Measurements from ENCODE around the gene SPTBN1.
A peak's percentile ranks its signal among the peaks of the same experiment; 100 is the strongest.
"Not testable (repeated sequence)": the region's sequence is repeated elsewhere in the genome, so short reads cannot be mapped to it uniquely, and the experiment has no call there.

The SPTBN1 gene

DNA sequence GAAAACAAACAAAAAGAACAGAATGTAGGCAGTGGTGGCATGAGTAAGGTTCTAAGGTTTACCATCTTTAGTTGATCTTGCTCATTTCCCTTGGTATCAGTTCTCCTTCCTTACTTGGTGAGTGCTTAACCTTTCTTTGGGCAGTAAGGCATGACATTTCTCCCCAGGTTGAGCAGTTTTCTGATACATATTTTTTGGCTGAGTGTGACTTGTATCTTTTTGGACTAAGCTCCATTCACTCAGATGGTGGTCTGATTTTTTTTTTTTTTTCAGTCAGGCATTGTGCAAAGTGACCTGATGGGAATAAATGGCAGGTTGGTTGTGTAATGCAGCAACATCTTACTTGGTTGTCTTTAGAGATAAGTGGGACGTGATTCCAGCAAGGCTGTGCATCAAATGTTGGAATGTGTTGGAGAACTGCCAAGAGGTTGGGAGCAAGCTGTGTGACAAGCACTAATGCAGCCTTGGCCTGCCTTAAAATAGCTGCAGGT is 15.1 kb downstream of the SPTBN1 start:
- DNase-seq (ENCODE audit: low read depth), result no peak

DNA sequence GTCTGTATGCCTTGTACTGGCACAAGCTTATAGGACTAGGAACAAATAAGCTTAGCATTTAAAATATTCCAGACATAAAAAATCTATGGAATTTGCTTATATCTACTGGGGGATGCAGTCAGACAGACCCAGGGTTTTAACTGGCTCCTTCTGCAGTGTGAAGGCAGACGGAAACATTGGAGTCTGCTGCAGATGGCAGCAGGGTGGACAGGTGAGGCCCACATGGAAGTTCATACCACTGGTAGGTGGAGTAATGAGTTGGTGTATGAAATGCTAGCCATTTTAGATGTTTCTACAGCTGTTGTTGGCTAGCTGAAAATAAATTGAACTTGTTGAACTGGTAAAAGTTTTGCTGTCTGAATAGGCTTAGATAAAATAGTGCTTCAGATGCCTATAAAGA is 17.7 kb downstream of the SPTBN1 start:
- DNase-seq (ENCODE audit: low read depth), result no peak

DNA sequence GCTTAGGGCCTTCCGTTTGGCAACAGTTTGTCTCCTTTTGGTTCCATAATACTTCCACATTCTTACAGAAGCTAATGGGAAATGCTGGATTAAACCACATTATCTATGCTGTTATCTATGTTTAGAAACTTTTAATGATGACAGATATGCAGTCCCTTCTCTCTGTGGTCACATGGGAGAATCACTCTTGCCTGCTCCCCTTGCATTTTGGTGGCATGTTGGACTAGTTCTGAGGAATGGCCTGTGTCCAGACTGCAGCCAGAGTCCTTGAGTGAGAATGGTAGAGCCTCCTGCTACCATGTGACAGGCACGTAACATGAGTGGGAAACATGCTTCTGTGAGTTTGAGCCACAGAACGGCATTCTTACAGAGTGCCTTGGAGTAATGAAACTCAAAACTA is 19.2 kb downstream of the SPTBN1 start:
- no peak for DNase-seq (ENCODE audit: low read depth)

DNA sequence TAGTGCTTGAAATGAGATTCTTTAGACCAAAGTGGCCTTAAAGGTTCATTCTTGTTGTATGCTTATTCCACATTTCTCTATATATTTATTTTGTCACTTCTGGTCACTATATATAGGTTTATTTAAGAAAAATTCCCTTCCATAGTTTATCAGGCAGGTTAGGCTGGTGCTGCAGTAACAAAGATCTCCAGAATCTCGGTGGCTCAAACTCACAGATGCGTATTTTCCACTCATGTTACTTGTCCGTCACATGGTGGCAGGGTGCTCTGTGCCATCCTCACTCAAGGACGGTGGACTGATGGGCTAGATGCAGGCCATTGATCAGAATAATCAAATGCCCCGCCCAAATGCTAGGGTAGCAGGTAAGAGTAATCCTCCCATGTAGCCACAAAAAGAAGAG is 19.8 kb downstream of the SPTBN1 start:
- DNase-seq (ENCODE audit: low read depth), result no peak

DNA sequence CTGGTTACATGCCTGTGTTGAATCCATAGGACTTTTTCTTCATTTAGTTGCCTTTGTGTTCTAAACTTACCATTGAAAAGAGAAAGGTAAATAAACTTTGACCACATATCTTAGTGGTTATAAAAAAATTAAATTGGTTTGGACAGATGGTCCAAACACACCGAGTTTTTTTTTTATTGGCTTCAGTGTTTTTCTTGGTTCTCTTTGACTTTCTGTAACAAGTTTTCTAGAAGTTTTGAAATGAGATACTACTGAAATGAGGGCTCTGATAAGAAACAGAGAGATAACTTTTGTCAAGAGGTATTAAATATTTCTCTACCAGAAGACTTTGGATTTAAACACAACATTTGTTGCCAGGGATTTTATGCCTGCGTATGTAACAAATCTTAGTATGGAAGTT is 20.7 kb downstream of the SPTBN1 start:
- DNase-seq (ENCODE audit: low read depth), result no peak

DNA sequence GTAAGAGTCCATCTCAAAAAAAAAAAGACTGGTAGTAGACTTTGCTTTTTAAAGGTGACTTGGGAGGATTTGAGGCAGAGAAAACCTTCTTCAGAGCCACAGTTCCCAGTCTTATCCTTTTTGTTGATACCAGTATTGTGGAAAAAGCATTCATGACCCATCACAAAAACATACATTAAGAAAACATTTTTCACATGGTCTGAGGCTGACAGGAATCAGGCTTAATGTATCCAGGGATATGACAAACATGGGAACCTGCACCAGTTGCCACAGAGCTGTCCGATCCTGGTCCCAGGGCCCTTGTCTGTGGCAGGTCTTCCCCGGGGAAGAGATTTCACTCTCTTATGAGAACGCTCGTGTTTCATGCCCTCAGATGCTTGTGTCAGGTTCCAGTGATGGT is 21.8 kb downstream of the SPTBN1 start:
- DNase-seq (ENCODE audit: low read depth), result no peak

DNA sequence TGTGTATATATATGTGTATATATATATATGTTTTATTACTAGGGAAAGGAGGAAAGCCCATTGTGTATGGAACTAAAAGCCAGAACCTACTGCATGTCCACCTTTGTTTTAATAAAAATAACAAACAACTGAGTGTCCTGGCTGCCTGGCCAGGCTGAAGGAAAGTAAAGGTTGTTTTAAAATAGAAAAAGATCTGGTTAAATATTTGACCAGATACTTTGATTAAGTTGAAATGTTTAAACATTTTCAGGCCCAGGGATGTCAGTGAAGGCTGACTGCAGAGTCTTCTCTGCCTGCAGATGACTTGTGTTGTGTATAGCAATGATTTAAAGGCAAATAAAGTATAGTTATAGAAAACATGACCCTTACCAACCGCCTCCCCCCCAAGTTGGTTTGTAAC is 22.8 kb downstream of the SPTBN1 start:
- DNase-seq (ENCODE audit: low read depth), result no peak

DNA sequence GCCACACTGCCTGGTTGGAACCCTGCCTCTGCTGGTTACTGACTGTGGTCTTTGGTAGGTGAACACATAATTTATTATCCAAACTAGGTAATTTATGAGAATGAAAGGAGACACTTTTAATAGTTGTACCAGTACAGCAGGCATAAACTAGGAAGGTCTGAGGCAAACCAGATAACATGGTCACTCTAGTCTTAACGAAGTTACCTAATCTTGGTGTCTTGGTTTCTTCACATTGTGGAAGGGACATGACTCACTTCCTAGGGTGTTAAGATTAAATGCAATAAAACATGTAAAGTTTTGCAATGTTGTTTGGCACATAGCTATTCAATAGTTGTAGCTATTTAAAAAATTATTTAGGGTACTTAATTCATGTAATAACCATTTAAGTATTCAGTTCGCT is 23.3 kb downstream of the SPTBN1 start:
- DNase-seq (ENCODE audit: low read depth), result no peak

DNA sequence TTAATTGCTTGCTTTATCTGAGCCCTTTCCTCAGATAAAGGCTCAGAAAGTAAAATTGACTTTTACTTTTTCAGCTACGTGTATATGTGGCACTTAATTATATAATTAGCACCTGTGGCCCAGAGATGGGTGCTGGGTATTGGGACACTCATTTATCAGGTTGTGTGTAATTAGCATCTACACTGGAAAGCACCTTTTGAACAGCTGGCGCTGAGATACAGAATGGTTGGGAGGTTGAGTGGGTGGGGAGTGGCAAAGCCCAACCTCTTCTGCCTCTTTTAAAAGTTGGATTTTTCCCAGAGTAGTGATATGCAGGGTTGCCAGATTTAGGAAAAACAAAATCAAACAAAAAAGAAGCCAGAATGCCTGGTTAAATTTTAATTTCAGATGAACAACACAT is 23.9 kb downstream of the SPTBN1 start:
- no peak for DNase-seq (ENCODE audit: low read depth)

DNA sequence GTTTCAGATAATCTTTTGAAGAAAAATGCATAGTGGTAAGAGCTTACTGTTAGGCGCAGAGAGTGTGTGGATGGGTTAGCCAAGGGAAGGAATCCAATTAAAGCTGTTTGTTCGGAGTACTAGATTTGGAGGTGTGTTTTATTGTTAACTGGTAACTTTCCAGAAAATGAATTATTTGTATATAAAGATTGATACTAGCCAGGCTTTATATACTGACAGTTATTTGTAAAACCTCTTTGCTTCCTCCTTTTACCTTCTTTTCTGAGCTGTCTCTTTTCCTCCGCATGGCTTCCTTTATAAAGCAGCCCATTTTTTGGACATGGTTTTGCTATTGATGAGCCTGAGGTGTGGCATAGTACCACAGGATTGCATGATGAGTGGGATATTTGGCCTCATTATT is 25.6 kb downstream of the SPTBN1 start:
- no peak for DNase-seq (ENCODE audit: low read depth)

DNA sequence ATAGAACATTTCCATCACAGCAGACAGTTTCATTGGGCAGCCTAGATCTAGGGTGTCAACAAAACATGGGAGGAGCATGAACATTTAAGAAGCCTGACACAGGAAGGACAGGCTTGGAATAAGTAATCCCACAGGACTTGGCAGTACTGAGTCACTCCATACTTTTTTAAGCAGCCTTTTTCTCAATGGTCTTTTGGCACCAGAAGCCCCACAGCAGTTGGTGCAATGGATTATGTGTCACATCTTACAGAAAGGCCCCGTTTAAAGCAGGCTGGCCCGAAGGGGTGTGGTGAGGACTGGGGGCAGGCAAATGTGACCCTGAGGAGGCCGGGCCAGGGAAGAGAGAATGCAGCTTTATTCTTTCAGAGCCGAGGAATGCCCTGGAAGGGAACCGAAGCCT is 26.6 kb downstream of the SPTBN1 start:
- peak; percentile 73 for DNase-seq (ENCODE audit: low read depth)

DNA sequence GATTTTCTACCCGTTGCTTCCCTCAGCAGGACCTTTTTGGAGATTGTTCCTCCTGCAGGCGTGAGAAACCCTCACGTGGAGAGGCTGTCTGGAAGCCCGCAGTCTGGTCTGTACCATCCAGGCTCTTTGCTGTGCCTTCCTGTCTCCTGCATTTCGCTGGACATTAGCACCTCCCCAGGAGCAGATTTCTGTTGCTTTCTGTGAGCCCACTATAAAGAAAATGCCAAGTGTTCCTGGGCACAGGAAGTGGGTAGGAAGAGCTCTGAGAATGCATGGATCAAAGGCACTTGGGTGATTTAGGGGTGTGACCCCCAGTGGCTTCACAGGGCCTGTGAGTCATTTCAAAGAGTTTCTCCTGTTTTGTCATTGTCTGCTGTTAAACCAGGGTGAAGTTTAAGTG is 27.3 kb downstream of the SPTBN1 start:
- no peak for DNase-seq (ENCODE audit: low read depth)

DNA sequence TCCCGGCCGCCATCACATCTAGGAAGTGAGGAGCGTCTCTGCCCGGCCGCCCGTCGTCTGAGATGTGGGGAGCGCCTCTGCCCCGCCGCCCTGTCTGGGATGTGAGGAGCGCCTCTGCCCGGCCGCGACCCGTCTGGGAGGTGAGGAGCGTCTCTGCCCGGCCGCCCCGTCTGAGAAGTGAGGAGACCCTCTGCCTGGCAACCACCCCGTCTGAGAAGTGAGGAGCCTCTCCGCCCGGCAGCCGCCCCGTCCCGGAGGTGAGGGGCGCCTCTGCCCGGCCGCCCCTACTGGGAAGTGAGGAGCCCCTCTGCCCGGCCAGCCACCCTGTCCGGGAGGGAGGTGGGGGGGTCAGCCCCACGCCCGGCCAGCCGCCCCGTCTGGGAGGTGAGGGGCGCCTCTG is 29.6 kb downstream of the SPTBN1 start:
- not testable (repeated sequence) for DNase-seq (ENCODE audit: low read depth)

DNA sequence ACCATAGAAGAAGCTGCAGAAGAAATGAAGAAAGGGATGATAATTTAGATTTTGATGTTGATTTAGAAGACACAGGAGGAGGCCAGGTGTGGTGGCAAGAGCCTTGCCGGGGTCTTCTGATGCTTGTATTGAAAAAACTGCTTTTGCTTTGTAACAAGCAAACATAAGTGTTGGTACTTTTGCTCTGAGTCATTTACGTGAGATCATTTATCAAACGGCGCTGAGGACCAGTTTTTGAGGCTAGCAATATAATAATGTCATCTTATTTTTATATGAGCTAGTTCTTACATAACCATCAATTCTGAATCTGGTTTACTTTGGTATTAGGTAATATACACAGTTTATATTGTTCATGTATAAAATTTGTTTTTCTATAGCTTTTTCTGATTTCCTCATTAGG is 30.6 kb downstream of the SPTBN1 start:
- no peak for DNase-seq (ENCODE audit: low read depth)

DNA sequence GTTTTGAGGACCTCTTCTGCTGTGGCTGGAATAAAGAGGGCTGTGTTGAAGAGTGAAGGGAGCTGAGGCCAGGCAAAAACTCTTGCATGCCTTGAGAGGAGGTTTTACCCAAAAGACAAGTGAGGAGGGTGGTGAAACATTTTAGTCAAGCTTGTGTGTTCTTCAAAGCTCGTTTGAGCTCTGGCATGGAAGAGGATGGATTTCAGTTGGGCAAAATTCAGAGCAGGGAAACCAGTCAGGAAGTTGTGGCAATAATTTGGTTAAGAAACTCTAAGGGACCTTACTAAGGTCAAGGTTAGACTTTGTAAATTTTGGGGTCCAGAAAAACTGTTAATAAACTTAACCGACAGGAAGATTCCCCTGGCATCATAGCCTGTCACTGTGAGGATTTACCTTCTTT is 34.7 kb downstream of the SPTBN1 start:
- no peak for DNase-seq (ENCODE audit: low read depth)

DNA sequence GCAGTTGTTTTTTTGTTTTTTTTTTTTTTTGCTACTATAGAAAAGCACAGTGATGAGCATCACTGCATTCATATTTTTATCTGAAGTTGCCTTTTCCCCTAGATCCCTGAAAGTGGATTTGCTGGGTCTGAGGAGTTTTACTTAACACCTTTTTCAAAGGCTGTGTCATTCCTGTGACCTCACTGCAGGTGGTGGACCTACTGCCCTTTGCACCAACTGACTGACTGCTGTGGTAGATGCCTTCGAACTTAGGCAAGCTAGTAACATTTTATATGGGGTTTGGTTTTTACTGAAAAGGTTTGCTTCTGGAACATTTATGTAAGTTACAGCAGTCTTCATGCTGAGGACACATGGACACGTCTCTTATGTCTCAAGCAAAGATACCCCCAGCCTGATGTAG is 36.2 kb downstream of the SPTBN1 start:
- no peak for DNase-seq (ENCODE audit: low read depth)

DNA sequence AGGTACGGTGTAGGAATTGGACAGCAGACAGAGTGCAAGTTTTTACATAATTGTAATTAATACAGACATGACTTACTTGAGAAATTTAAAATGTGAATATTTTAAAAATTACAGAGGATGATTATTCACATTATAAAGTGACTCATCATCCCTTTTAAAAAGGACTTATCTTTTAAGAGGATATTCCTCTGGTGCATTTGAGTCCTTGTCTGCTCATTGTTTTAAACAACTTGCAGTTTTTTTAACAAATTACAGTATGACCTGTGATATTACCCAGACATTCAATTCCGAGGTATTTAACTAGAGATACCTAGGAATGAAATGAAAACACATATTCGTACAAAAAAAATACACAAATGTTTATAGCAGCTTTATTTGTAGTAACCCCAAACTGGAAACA is 38.0 kb downstream of the SPTBN1 start:
- no peak for DNase-seq (ENCODE audit: low read depth)

DNA sequence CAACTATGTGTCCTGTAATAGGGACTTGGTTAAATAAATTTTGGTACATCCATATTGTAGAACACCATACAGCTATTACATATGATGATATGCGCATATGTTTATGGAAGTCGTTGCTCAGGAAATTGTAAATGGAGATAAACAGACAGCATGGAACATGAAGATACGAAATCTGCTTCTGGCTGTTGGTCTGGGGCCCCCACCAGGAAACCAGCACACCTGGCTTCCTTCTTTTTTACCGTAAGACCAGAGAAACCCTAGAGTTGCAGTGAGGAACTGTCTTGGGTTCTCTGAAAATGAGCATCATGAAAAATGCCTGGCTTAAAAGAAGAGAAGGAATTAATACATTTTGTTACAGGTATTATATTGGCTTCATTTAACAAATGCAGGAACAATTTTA is 40.8 kb downstream of the SPTBN1 start:
- no peak for DNase-seq (ENCODE audit: low read depth)

DNA sequence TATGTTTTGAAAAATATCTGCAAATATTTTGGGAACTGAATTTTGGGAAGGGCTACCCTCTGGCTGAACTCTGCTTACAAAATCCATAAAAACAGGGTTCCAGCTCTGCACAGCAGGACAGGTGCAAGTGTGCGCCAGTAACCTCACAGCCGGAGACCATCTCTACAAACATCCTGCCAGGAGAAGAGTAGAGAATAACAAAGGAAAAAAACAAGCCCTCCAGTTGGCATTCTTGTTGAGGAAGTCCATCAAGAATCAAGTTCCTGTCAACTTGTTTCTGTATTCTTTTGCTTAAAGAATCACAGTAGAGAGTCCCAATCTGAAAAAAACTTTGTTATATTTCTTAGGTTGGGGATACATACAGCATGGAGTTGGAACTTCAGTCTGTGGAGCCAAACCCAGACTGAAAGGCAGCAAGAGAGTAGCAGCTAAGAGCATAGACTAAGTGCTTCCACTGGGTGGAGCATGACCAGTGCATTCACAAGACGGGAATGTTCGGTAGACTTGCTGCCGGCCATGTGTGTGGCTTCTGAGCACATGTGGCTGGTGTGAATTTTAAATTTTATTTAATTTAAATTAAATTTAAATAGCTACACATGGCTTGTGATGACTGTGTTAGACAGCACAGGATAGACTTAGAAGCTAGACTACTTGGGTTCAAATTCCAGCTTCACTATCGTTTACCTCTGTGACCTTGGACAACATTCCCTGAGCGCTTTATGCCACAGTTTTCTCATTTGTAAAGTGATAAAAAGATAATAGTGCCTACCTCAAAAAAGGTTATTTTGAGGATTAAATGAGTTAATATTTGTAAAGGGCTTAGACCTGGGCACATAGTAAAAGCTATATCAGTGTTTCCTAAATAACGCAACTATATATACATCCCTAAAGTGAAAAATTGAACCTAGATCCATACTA is 41.9 kb downstream of the SPTBN1 start:
- no peak for DNase-seq (ENCODE audit: low read depth)

DNA sequence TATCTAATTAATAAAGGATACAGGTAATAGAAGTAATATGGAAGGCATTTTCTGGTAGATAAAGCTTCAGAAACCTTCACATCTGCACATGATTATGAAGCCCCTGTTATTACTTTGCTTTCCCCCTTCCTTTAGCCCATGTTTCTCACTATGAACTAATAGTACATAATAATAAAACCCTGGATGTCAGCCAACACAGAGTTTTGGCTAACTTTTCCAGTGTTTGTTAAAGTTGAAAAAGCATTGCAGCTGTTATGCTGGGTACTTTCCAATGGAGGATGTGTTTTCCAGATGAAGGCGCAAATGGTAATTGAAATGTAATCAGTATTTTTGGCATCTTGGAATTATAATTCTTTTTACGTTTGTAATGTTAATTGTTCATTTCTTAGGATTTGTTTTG is 43.5 kb downstream of the SPTBN1 start:
- DNase-seq (ENCODE audit: low read depth), result no peak

DNA sequence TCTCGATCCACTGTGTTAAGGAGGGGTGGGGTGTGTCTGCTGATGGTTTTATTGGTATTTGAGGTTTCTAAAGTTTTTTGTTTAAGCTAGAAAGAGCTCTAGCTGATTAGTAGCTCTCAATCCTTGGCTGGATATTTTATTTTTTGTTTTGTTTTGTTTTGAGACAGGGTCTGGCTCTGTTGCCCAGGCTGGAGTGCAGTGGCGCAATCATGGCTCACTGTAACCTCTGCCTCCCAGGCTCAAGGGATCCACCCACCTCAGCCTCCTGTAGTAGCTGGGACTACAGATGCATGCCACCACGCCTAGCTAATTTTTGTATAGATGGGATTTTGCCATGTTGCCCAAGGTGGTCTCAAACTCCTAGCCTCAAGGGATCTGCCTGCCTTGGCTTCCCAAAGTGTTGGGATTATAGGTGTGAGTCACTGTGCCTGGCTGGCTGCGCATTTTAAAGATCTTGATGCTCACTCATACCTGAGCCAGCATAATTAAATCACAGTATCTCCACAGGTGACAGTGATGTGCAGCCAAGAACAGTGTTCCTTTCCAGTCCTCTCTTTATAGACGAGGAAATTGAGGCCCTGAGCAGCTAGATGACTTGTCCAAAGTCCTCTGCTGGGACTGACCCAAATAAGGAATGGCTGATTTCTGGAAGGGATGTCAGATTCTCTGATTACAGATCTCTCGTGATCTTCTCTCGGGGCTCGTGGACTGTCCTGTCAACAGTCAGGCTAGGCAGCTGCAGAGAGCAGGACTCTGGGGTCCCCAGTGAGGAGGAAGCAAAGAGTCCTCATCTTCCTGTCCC is 44.5 kb downstream of the SPTBN1 start:
- no peak for DNase-seq (ENCODE audit: low read depth)

DNA sequence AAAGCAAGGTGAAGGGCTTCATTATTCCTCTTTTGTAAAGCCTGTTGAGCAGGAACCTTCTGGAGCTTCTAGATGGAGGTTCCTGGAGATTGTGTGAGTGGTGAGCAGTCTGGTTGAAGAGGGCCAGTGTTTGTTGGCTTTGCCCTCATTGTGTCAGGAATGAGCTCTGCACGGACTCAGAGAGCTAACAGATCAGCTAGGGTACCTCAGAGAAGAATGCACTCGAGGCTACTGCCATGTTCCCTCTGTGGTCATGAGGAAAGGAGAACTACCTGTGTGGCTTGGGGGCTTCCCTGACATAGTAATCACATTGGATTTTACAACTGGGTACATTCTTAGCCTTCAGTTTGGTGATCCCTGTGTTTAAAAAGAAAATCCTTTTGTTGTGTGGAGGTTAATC is 46.6 kb downstream of the SPTBN1 start:
- DNase-seq (ENCODE audit: low read depth), result no peak

DNA sequence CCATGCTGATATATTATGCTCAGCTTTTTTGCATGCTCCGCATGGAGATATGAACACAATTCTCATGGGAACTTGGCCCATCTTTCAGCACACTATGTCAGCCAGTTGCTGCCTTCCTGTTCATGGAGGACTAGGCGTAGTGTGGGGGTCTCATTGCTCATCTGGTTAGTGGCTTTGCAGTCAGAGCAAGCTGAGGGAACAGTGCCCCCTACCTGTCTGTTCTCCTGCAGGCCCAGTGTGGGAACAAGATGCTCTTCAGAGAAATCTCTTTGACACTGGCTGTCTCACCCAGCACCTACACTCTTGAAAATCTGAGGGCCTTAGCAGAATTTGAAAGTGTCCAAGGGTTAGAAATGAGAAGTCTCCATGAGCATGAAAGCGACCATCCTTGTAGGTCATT is 47.1 kb downstream of the SPTBN1 start:
- DNase-seq (ENCODE audit: low read depth), result no peak

All from GM04504 (cell line).